HFFc6 (cell line): ENCODE measurements around the gene CGGBP1. TPM values are rescaled to one million over a fixed set of nuclear protein-coding genes. Genes with fewer than 3 reads are reported as not detected.

ENCODE experiments used
- DNase-seq: peaks from one replicate; pipeline ENCODE4 v3.0.0-alpha.2; 2018
- H3K27ac Mint-ChIP-seq: 2 replicates; pipeline ENCODE4 v1.8.0; 2020; ENCODE audit warnings: mild to moderate bottlenecking, mixed read lengths
- H3K27me3 Mint-ChIP-seq: 2 replicates; pipeline ENCODE4 v1.8.0; 2021; ENCODE audit warnings: mild to moderate bottlenecking, moderate library complexity, mixed read lengths; ENCODE audit not compliant: insufficient read depth
- H3K36me3 Mint-ChIP-seq: 2 replicates; pipeline ENCODE4 v1.8.0; 2021; ENCODE audit warnings: low read depth, mixed read lengths
- H3K4me1 Mint-ChIP-seq: 2 replicates; pipeline ENCODE4 v1.8.0; 2020; ENCODE audit warnings: low read depth, mixed read lengths
- H3K4me3 Mint-ChIP-seq: 2 replicates; pipeline ENCODE4 v1.8.0; 2020; ENCODE audit warnings: mild to moderate bottlenecking, moderate library complexity, mixed read lengths
- H3K9me3 Mint-ChIP-seq: 2 replicates; pipeline ENCODE4 v1.8.0; 2020; ENCODE audit warnings: mild to moderate bottlenecking, mixed read lengths
- CTCF ChIP-seq: fragments of 200-600 bp; sonication (generic); IDR thresholded peaks from 2 replicates; pipeline ENCODE4 v1.5.0; 2021; ENCODE audit warnings: antibody characterized with exemption, mild to moderate bottlenecking
- total RNA-seq, 6 experiments: library from RNA; stranded (reverse); fragmentation: NEBNext Ultra II Directional; extraction: Animal tissue kit (Norgen Biotek cat#: 25700); gene quantifications; 2 replicates in 1 of 6; 3 replicates in 5 of 6; pipeline ENCODE4 v1.2.3, GENCODE V29; 2021

Gene CGGBP1
- total RNA-seq, 6 experiments from 2014 or later: 54.7 to 75.0 (median 60.9) TPM

GRCh38 chr3:88002448-88002847 lies 56.4 kb downstream of the CGGBP1 start:
- Mint-ChIP-seq H3K9me3 (no peaks in the 10 kb centered on the region), H3K27me3 (peaks cover 11% of the 10 kb centered on the region; the same call in 1 of the 2 replicates), H3K36me3 (no peaks in the 10 kb centered on the region), H3K4me1 (peaks cover 21% of the 10 kb centered on the region), H3K27ac (no peak overlapping the region), H3K4me3 (no peak overlapping the region)
- no peak for DNase-seq
- no peak for TF ChIP-seq CTCF

Other genes starting within 250 kb of the CGGBP1 start
- 10 to 100 TPM; 11.5 to 15.5 (median 14.4) TPM for gene ZNF654, start 250 bp upstream of the CGGBP1 start, total RNA-seq
- gene C3orf38, start 91.0 kb upstream of the CGGBP1 start, total RNA-seq: 10 to 100 TPM; 23.0 to 28.9 (median 26.4) TPM